ENCODE results near the gene CLINT1.

CLINT1 gene

GRCh38 chr5:157819502-157820115, 39.3 kb downstream of the CLINT1 start:
- DNase-seq = no peak

- no peak for DNase-seq
Measured at GRCh38 chr5:157818368-157818767, 40.6 kb downstream of the CLINT1 start.

- DNase-seq = no peak
Measured at GRCh38 chr5:157817928-157818327, 41.0 kb downstream of the CLINT1 start.

- DNase-seq = no peak
Measured at GRCh38 chr5:157817387-157817702, 41.6 kb downstream of the CLINT1 start.

- DNase-seq = no peak
Measured at GRCh38 chr5:157816682-157817386, 42.1 kb downstream of the CLINT1 start.

- no peak for DNase-seq
Measured at GRCh38 chr5:157812086-157812485, 46.9 kb downstream of the CLINT1 start.

- no peak for DNase-seq
Measured at GRCh38 chr5:157808043-157808442, 50.9 kb downstream of the CLINT1 start.

- no peak for DNase-seq
Measured at GRCh38 chr5:157802736-157803135, 56.2 kb downstream of the CLINT1 start.

GRCh38 chr5:157800137-157800536, 58.8 kb downstream of the CLINT1 start:
- DNase-seq = no peak

GRCh38 chr5:157799578-157799977, 59.4 kb downstream of the CLINT1 start:
- DNase-seq = no peak

GRCh38 chr5:157793301-157793700, 65.6 kb downstream of the CLINT1 start:
- no peak for DNase-seq

- DNase-seq = no peak
Measured at GRCh38 chr5:157785801-157786200, 73.1 kb downstream of the CLINT1 start.

- no peak for DNase-seq
Measured at GRCh38 chr5:157779221-157779620, 79.7 kb downstream of the CLINT1 start.

- DNase-seq = peak; percentile 35
Measured at GRCh38 chr5:157778121-157778805, 80.7 kb downstream of the CLINT1 start.

GRCh38 chr5:157772127-157772526, 86.8 kb downstream of the CLINT1 start:
- no peak for DNase-seq

- DNase-seq = no peak
Measured at GRCh38 chr5:157770665-157771064, 88.3 kb downstream of the CLINT1 start.

GRCh38 chr5:157767689-157768088, 91.3 kb downstream of the CLINT1 start:
- DNase-seq = no peak

GRCh38 chr5:157766902-157767301, 92.0 kb downstream of the CLINT1 start:
- DNase-seq = no peak

- DNase-seq = no peak
Measured at GRCh38 chr5:157766442-157766841, 92.5 kb downstream of the CLINT1 start.

GRCh38 chr5:157764531-157764930, 94.4 kb downstream of the CLINT1 start:
- no peak for DNase-seq

- DNase-seq = peak; percentile 41
Measured at GRCh38 chr5:157761690-157762621, 97.0 kb downstream of the CLINT1 start.

GRCh38 chr5:157758706-157759105, 100.2 kb downstream of the CLINT1 start:
- DNase-seq = no peak

GRCh38 chr5:157756122-157756521, 102.8 kb downstream of the CLINT1 start:
- DNase-seq = no peak
